Omental fat pad (tissue), 4 donors: ENCODE data around the gene TXLNB. TPM values are rescaled to one million over a fixed set of nuclear protein-coding genes. Genes with fewer than 3 reads are reported as not detected.

Experiments used
- ATAC-seq: fragments of 150-250 bp; one replicate; pipeline ENCODE4 v1.9.1; 2016; ENCODE audit warnings: mild to moderate bottlenecking, moderate library complexity; ENCODE audit not compliant: low FRiP score
- DNase-seq: peaks from one replicate; pipeline ENCODE4 v3.0.0-alpha.2; 2019; ENCODE audit warnings: low spot score
- CTCF ChIP-seq, 3 donors: fragments of 450-650 bp; IDR thresholded peaks; one replicate each; pipeline ENCODE4 v1.5.1; 2016 to 2017; ENCODE audit warnings: antibody characterized with exemption in 3 of 3, mild to moderate bottlenecking in 3 of 3, moderate library complexity in 2 of 3
- total RNA-seq, 4 donors: library from RNA; depleted of rRNA; stranded (reverse); fragments of >200 nt; gene quantifications; one replicate each; pipeline ENCODE4 v1.1.0, GENCODE V29; 2016

Gene TXLNB
- total RNA-seq, 4 donors from 2014 or later, result 0.37 to 1.4 (median 1.2) TPM

GRCh38 chr6:139257821-139258398 lies 33.9 kb downstream of the TXLNB start:
- no peak for ATAC-seq

DNA sequence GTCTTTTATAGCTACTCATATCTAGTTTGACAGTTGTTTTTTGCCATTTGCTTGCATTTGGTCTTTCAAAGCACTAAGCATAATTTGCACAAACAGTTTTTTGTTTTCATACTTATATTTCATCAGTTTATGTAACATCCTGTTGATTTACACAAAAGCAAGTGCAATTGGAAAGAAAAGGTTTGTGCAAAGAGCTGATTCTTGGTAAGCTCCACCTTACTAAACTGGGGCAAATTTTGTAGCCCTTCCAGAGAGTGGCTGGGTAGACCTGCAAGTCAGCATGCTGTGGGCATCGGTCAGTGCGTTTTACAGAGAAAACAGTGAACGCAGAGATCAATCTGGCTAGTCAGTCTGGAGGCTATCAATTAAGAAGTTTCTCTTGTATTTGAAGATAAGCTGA lies 34.5 kb downstream of the TXLNB start:
- no peak for TF ChIP-seq CTCF (IDR thresholded peaks at IDR 0.05)
- no peak for DNase-seq
- no peak for ATAC-seq

More at GRCh38 chr6:139257821-139258398, 33.9 kb downstream of the TXLNB start:
- DNase-seq, result no peak
- TF ChIP-seq CTCF (IDR thresholded peaks at IDR 0.05), result no peak

DNA sequence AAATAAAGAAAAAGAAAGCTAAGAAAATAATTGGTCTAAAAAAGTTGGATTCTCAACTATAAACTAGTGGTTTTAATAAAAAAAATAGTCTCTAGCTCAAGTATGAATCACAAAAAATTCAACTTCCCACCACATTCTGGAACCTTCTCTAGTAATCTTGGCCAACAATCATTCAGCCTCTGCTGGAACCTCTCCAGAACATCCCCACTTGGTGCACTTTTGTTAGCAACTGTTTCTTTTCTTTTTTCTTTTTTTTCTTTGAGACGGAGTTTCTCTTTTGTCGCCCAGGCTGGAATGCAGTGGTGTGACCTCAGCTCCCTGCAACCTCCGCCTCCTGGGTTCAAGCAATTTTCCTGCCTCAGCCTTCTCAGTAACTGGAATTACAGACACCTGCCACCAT lies 35.7 kb downstream of the TXLNB start:
- no peak for TF ChIP-seq CTCF (IDR thresholded peaks at IDR 0.05)
- no peak for DNase-seq
- ATAC-seq, result no peak

- no peak for ATAC-seq
- no peak for TF ChIP-seq CTCF (IDR thresholded peaks at IDR 0.05)
These were observed 37.6 kb downstream of the TXLNB start for GRCh38 chr6:139254196-139254595.

DNA sequence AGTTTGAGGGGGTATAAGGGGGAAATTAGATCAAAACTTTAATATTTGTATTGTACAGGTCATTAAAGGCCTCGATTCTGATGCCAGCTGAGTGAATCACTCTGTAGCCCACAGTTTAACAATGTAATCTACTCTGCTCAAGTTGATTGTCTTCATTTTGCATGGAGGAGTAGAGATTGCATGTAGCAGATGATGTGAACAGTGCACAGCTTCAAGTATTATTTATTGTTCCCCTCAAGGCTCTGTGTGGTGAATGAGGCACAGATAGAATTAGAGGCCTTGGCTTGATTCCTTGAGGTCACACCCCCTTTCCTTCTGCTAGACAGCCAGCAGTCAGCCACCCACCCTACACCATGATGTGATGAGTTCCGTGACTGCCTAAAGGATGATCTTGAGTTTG lies 38.1 kb downstream of the TXLNB start:
- DNase-seq (no peak), ATAC-seq (no peak)
- no peak for TF ChIP-seq CTCF (IDR thresholded peaks at IDR 0.05)

More at GRCh38 chr6:139254196-139254595, 37.6 kb downstream of the TXLNB start:
- DNase-seq, result no peak

DNA sequence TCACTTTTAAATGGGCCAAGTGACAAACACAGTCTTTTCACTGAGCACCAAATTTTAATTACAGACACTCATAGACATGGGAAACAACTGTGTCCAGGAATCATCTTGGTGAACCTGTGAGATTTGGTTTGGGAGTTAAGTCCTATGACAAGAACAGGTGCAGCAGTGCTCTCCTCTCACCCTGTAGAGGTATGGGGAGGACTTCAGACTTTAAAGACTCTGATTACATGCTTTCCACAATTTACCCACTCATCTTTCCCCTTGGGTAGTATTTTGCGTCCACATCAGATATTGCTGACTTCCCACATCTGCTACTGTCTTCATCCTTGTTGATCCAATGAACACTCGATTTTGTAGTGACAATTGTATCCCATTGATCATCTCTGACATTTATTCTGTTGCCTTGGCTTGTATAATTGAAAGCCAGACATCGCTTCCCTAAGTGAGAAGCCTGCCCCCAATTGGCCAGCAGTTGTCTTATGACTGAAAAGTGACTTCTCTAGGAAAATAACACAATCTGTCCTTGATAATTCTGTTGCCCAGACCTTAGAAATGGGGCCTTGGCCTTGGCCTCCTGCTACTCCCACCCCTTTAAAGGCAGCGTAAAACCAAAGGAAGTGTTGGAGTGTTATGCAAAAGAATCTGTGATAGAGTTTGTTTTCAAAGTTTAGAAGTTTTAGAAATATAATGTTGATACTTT lies 40.0 kb downstream of the TXLNB start:
- TF ChIP-seq CTCF (IDR thresholded peaks at IDR 0.05), result no peak
- no peak for DNase-seq

More for the DNA sequence above, 40.0 kb downstream of the TXLNB start:
- no peak for ATAC-seq
